SU-DHL-6 (cell line): ENCODE data around the gene PLXNA2.

Experiments used
- H2AFZ ChIP-seq: fragments of 200-600 bp; sonication (generic); 2 replicates; pipeline ENCODE4 v1.6.1; 2014; ENCODE audit warnings: low read depth, mild to moderate bottlenecking, moderate library complexity, mixed read lengths, antibody characterized with exemption, low read length; ENCODE audit not compliant: severe bottlenecking
- H3F3A ChIP-seq: fragments of 200-600 bp; shearing (Covaris generic); 2 replicates; pipeline ENCODE4 v1.6.0; 2016; ENCODE audit warnings: antibody characterized with exemption, mild to moderate bottlenecking; ENCODE audit not compliant: insufficient read depth
- H3K27ac ChIP-seq: fragments of 200-600 bp; sonication (generic); 2 replicates; pipeline ENCODE4 v1.5.1; 2016; ENCODE audit warnings: low read depth, mild to moderate bottlenecking, low read length, moderate library complexity, mixed read lengths
- H3K27me3 ChIP-seq: fragments of 200-600 bp; sonication (generic), shearing (Covaris generic); 2 replicates; pipeline ENCODE4 v1.6.0; 2014; ENCODE audit warnings: mild to moderate bottlenecking, low read length
- H3K36me3 ChIP-seq: fragments of 200-600 bp; sonication (generic); 2 replicates; pipeline ENCODE4 v1.6.1; 2014; ENCODE audit warnings: mild to moderate bottlenecking, low read length, mixed read lengths
- H3K4me2 ChIP-seq: fragments of 300-600, 200-600 bp; shearing (Covaris generic), sonication (generic); 2 replicates; pipeline ENCODE4 v1.6.0; 2014; ENCODE audit warnings: low read length, low read depth, mild to moderate bottlenecking; ENCODE audit not compliant: poor library complexity, severe bottlenecking
- H3K4me3 ChIP-seq: fragments of 200-600 bp; sonication (generic); 2 replicates; pipeline ENCODE4 v1.5.1; 2014; ENCODE audit warnings: antibody characterized with exemption, low read length, mild to moderate bottlenecking, mixed read lengths; ENCODE audit not compliant: insufficient read depth, poor library complexity, severe bottlenecking
- H3K79me2 ChIP-seq: fragments of 200-600 bp; sonication (generic); 2 replicates; pipeline ENCODE4 v1.6.1; 2014; ENCODE audit warnings: mild to moderate bottlenecking, low read length, moderate library complexity; ENCODE audit not compliant: insufficient read depth
- H3K9ac ChIP-seq: fragments of 200-600 bp; sonication (generic); 2 replicates; pipeline ENCODE4 v1.7.0; 2014; ENCODE audit warnings: mild to moderate bottlenecking, low read length
- H3K9me2 ChIP-seq: fragments of 200-600 bp; sonication (generic); replicated peaks from 2 replicates; pipeline ENCODE4 v1.6.1; 2014; ENCODE audit warnings: low read length; ENCODE audit not compliant: insufficient read depth
- H3K9me3 ChIP-seq: fragments of 200-600 bp; sonication (generic); 2 replicates; pipeline ENCODE4 v1.6.1; 2014; ENCODE audit warnings: low read length, mixed read lengths; ENCODE audit not compliant: insufficient read depth
- H4K20me1 ChIP-seq: fragments of 200-600 bp; sonication (generic); 2 replicates; pipeline ENCODE4 v1.6.1; 2014; ENCODE audit warnings: low read depth, mild to moderate bottlenecking, antibody characterized with exemption, low read length, moderate library complexity, mixed read lengths
- CTCF ChIP-seq: fragments of 200-600 bp; sonication (generic); IDR thresholded peaks from one replicate; pipeline ENCODE4 v1.5.1; 2017; ENCODE audit warnings: antibody characterized with exemption, mild to moderate bottlenecking, low read length, moderate library complexity; ENCODE audit not compliant: insufficient read depth, poor library complexity, severe bottlenecking
- EZH2phosphoT487 ChIP-seq: fragments of 200-600 bp; sonication (generic), shearing (Covaris generic); conservative IDR thresholded peaks from 2 replicates; pipeline ENCODE4 v1.6.1; 2018; ENCODE audit warnings: mild to moderate bottlenecking, antibody characterized with exemption, low read length, moderate library complexity, mixed read lengths

The PLXNA2 gene

GRCh38 chr1:208161005-208161404 is 83.2 kb downstream of the PLXNA2 start:
- H3K9ac ChIP-seq: no peak overlapping the region
- no peaks in the 10 kb centered on the region for H3F3A ChIP-seq
- no peak overlapping the region for H3K4me2 ChIP-seq
- H3K4me3 ChIP-seq: no peak overlapping the region
- H3K36me3 ChIP-seq: no peaks in the 10 kb centered on the region
- TF ChIP-seq EZH2phosphoT487 (no peak), CTCF (no peak)
- no peak overlapping the region for H2AFZ ChIP-seq
- H3K27ac ChIP-seq: no peak overlapping the region
- no peaks in the 10 kb centered on the region for H3K9me2 ChIP-seq
- no peaks in the 10 kb centered on the region for H3K27me3 ChIP-seq
- H3K9me3 ChIP-seq: no peaks in the 10 kb centered on the region
- H4K20me1 ChIP-seq: no peaks in the 10 kb centered on the region
- H3K79me2 ChIP-seq: no peaks in the 10 kb centered on the region

GRCh38 chr1:208160259-208160819 is 83.8 kb downstream of the PLXNA2 start:
- no peak for TF ChIP-seq CTCF
- H4K20me1 ChIP-seq: no peaks in the 10 kb centered on the region
- H3F3A ChIP-seq: no peaks in the 10 kb centered on the region
- no peaks in the 10 kb centered on the region for H3K9me3 ChIP-seq
- H3K27ac ChIP-seq: no peak overlapping the region
- H2AFZ ChIP-seq: no peak overlapping the region
- no peaks in the 10 kb centered on the region for H3K36me3 ChIP-seq
- no peaks in the 10 kb centered on the region for H3K27me3 ChIP-seq
- no peak overlapping the region for H3K4me2 ChIP-seq
- H3K79me2 ChIP-seq: no peaks in the 10 kb centered on the region
- H3K4me3 ChIP-seq: no peak overlapping the region
- no peaks in the 10 kb centered on the region for H3K9me2 ChIP-seq
- no peak overlapping the region for H3K9ac ChIP-seq

GRCh38 chr1:208159555-208160258 is 84.5 kb downstream of the PLXNA2 start:
- no peak overlapping the region for H3K4me3 ChIP-seq
- no peak overlapping the region for H3K9ac ChIP-seq
- no peak overlapping the region for H3K4me2 ChIP-seq
- H3K9me3 ChIP-seq: no peaks in the 10 kb centered on the region
- no peaks in the 10 kb centered on the region for H3K9me2 ChIP-seq
- TF ChIP-seq EZH2phosphoT487 (no peak), CTCF (no peak)
- no peaks in the 10 kb centered on the region for H3F3A ChIP-seq
- no peaks in the 10 kb centered on the region for H4K20me1 ChIP-seq
- no peaks in the 10 kb centered on the region for H3K79me2 ChIP-seq
- no peaks in the 10 kb centered on the region for H3K36me3 ChIP-seq
- no peak overlapping the region for H3K27ac ChIP-seq
- no peak overlapping the region for H2AFZ ChIP-seq
- no peaks in the 10 kb centered on the region for H3K27me3 ChIP-seq
